NB4 (cell line): ENCODE results near the gene LMO7.

Experiments used
- MYC ChIP-seq: IDR thresholded peaks from 2 replicates; pipeline ENCODE4 v1.6.1; 2011; ENCODE audit warnings: low read depth, low read length
- TF ChIP-seq, protein P1 (sequence below): IDR thresholded peaks from one replicate; pipeline ENCODE4 v1.5.1; 2012; ENCODE audit warnings: low read depth, low read length

DNA sequence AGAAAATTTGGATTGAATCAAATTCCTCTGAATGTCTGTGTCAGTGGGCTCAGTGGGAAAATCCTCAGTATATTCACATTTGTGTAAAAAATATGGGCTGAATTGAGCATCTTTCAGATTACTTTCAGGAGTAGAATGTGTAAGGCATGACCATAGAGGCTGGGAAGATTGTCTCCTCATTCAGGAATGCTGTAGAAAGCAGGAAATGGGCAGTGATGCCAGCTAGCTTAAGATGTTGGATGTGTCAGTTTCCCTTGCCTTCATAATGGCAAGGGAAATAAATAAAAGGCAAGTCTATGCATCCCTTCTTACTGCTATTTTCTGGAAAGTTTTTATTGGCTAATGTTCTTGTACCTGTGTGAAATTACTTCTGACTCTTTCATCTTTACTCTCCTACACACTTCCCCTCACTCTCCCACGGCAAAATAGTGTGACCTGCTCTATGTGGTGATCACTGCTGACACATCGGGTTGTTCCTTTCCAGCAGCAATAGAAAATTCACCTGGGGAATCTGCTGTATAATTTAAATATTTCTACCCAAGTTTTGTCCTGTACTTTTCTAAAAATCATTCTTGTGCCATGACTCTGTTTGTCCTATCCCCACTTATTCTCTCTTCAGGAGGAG, 103.2 kb downstream of the LMO7 start:
- TF ChIP-seq, protein P1, sequence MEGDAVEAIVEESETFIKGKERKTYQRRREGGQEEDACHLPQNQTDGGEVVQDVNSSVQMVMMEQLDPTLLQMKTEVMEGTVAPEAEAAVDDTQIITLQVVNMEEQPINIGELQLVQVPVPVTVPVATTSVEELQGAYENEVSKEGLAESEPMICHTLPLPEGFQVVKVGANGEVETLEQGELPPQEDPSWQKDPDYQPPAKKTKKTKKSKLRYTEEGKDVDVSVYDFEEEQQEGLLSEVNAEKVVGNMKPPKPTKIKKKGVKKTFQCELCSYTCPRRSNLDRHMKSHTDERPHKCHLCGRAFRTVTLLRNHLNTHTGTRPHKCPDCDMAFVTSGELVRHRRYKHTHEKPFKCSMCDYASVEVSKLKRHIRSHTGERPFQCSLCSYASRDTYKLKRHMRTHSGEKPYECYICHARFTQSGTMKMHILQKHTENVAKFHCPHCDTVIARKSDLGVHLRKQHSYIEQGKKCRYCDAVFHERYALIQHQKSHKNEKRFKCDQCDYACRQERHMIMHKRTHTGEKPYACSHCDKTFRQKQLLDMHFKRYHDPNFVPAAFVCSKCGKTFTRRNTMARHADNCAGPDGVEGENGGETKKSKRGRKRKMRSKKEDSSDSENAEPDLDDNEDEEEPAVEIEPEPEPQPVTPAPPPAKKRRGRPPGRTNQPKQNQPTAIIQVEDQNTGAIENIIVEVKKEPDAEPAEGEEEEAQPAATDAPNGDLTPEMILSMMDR, result no peak
- no peak for TF ChIP-seq MYC
